CD4-positive, alpha-beta T cell treated with Interleukin-4 for 4 hours (primary cell): Measurements from ENCODE around the gene SHC4.

Experiments used
- DNase-seq: peaks from one replicate; pipeline ENCODE4 v3.0.0-alpha.2; 2020

Gene SHC4

GRCh38 chr15:48833526-48834239 lies 130.0 kb downstream of the SHC4 start:
- no peak for DNase-seq

GRCh38 chr15:48832648-48833047 lies 131.1 kb downstream of the SHC4 start:
- DNase-seq, result no peak

- no peak for DNase-seq
Measured at GRCh38 chr15:48828906-48829305, 134.8 kb downstream of the SHC4 start.

GRCh38 chr15:48828471-48828870 lies 135.2 kb downstream of the SHC4 start:
- no peak for DNase-seq

DNA sequence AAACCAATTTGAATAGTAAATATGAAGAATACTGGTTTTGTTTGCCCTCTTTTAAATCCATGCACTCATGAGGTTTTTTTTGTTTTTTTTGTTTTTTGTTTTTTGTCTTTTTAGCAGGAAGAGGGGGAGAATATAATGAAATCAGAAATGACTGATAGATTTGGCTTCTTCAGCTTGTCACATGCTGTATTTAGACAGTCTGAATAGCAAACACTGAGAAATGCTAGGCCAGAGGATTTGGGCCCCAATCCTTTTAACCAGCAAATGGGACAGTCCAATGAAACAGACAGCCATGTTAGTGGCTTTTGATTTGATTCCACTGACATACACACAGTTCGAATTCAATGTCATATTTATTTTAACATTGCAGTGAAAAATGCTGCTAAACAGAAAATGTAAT lies 138.6 kb downstream of the SHC4 start:
- no peak for DNase-seq

- DNase-seq, result no peak
Measured at GRCh38 chr15:48823706-48824105, 140.0 kb downstream of the SHC4 start.

DNA sequence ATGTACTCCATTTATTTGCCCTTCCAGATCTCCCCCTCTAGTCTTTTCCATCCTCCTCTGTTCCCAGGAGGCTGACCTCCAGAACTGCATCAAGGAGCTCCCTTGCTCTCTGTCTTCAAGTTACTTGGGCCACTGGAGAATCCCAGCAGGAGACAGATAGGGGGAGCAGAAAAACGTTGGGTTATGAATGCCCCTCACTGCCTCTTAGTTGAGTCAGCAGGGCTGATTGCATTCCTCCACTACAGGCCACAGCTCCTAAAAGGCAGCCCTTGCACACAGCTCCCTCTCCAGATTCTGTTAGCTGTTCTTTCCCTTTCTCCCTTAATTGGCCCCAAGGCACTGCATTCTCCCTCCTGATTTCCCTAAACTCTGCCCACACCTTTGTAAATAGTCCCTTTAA lies 140.5 kb downstream of the SHC4 start:
- DNase-seq, result no peak

DNA sequence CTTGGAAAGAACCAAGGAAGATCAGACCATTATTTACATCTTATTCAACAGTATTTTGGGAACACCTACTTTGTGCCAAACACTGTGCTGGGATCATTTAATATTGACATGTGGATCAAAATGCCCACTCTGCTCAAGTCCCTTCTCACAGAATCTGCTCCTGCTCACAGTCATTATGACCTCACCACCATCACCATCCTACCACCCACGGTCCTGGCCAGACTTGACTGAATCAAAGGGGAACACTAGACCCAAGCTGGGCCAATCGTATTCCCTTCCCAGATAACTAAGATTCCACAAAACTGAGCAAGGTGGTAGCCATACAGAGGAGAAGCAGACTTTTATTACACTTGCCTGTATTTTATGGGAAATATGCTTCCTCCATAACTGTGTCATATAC lies 149.4 kb downstream of the SHC4 start:
- DNase-seq, result no peak

- no peak for DNase-seq
Measured at GRCh38 chr15:48811325-48811958, 152.3 kb downstream of the SHC4 start.

DNA sequence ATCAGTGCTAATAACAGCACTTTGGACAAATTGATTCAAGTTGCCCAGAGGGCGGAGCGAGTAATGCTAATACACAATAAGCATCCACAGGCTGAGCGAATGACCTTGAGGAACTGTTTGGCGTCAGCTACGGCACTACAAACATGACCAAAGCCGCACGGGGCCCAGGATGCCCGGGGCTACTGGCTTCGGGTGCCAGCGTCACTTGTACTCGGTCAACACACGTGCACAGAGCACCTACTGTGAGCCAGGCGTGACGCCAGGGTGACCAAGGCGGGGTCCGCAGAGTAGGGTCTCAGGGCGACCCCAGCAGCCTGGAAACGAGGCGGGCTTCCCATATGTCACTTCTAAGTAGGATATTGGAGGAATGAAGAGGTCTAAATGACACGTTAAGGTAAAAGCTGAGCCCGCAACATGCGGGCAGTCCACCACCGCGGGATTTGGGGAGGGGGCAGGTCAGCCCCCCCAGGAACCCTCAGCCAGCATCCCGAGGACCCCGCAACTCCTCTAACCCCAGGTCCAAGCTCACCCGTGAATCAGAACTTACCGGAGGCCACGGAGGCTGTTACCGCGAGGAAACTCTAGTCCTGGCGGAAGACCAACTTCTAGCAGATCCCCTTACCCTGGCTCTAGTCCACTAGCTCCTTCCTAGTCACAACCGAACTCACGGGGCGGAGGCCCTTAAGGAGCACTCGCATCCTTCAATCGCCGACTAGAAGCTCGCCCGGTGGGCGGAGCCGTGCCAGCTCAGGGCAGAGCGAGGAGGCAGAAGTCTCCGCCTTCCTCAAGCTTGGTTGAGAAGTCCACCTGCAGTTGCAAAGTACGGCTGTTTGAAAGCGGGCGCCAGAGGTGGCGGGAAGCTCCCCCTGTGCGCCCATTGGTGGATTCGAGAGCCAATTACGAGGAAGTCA lies 153.1 kb downstream of the SHC4 start, which contains the start of gene CEP152:
TSS of gene CEP152 (minus strand) at position 656 of the 911 bp plus-strand sequence. CDS start 5,420 bp downstream, outside the sequence.
- DNase-seq, result peak; percentile 100

DNA sequence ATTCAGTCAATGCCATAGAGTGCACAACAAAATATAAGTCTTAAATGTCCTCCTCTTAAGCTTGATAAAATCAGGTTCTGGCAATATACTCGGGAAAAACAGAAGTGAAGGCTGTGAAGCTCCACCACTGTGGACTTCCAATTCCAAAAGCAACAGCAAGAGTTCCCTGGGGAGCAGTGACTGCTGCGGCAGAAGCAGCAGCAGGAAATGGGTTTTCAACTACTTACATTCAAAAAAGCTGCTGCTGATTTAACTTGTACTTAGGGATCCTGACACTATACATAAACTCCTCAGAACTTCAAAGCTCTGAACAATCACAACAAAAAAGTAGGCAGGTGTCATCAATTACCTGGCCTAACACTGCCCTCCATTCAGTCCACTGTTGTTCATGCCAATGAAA lies 157.6 kb downstream of the SHC4 start:
- no peak for DNase-seq

- no peak for DNase-seq
Measured at GRCh38 chr15:48805591-48805990, 158.1 kb downstream of the SHC4 start.

DNA sequence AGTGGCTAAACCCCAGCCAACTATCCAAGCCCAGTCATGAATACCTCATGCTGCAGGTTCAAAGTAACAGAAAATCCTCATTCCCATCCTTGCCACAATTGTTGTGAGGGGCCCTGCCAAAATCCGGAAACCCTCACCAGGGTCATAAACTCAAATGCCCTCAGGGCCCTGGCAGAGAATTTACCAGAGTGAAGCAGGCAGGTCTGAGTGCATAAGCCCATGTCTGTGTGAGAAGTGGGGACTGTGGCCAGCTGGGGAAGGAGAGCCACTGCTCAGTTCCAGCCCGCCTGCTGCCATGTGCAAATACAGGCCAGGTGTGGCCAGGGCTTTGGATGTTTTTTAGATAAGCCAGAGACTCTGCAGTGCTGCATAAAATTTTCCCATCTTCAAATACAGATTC lies 159.8 kb downstream of the SHC4 start:
- no peak for DNase-seq

GRCh38 chr15:48802867-48803266 lies 160.9 kb downstream of the SHC4 start:
- DNase-seq, result no peak

GRCh38 chr15:48802257-48802656 lies 161.5 kb downstream of the SHC4 start:
- DNase-seq, result no peak

DNA sequence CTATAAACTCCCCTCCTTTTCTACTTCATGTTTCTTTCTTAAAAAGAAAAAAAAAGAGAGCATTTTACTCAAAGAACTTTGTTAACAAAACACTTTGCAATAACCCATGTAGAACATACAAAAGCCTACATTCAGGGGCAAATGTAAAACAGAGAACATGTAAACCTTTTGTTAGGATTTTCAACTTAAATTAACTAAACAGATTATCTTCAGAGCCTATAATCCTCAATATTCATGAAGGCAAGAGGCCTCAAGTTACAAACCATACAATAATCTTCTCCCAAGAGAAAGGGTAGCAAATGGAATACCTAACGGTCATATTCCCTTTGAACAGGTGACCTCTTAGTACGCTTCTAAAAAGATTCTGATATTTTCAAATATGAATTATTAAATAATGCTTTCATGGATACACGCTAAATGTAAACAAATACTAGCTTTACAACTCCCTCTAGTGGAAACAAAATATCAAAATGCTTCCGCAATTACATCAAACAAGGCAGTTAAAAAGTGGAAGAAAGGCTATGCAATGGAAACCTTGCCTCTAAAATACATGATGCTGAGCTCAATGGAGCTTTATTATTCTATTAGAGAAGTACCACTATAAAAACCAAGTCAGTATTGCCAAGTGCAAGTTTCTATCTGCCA lies 162.8 kb downstream of the SHC4 start:
- DNase-seq, result peak; percentile 34

DNA sequence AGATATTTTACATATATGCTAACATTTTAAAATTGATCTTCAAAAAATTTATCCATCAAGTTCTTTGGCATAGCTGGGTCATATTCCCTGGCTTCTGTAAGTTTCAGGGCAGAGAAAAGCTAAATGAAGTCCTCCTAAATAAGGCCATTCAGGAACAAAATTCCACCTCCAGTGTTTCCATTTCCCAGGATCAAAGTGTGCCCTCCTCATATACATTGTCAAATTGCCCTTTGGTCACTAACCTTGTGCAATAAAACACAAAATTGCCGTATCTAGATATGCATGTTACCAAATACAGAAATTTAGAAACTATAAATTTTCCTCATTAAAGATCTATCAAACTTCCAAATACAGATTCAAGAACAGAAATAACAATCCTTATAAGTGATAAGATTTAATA lies 163.5 kb downstream of the SHC4 start:
- no peak for DNase-seq

GRCh38 chr15:48798319-48798718 lies 165.4 kb downstream of the SHC4 start:
- DNase-seq, result no peak

- peak; percentile 30 for DNase-seq
Measured at GRCh38 chr15:48796930-48797329, 166.8 kb downstream of the SHC4 start.

GRCh38 chr15:48796521-48796920 lies 167.2 kb downstream of the SHC4 start:
- no peak for DNase-seq

DNA sequence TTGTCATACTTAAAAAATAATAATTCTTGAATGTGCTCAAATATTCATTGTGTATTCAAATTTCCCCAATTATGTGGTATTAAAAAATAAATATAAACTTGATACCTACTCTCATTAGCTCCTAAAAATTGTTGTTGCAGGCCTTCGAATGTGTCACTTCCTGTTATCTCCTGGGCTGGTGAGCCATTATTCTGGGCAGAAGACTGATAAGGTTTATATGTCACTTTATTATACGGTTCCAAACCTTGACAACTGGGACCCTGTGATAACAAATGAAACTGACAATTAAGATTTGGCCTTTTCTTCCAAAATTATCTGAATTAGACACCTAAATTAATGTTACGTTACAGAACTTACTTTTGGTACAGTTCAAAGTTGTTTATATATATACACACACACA lies 167.8 kb downstream of the SHC4 start:
- DNase-seq, result no peak

GRCh38 chr15:48794697-48795134 lies 169.0 kb downstream of the SHC4 start:
- DNase-seq, result no peak

- DNase-seq, result no peak
Measured at GRCh38 chr15:48792408-48792807, 171.3 kb downstream of the SHC4 start.
